ENCODE data around the gene GNAL.
A peak's percentile ranks its signal among the peaks of the same experiment; 100 is the strongest.

The GNAL gene

GRCh38 chr18:11817229-11817628 lies 128.2 kb downstream of the GNAL start:
- DNase-seq, result no peak

DNA sequence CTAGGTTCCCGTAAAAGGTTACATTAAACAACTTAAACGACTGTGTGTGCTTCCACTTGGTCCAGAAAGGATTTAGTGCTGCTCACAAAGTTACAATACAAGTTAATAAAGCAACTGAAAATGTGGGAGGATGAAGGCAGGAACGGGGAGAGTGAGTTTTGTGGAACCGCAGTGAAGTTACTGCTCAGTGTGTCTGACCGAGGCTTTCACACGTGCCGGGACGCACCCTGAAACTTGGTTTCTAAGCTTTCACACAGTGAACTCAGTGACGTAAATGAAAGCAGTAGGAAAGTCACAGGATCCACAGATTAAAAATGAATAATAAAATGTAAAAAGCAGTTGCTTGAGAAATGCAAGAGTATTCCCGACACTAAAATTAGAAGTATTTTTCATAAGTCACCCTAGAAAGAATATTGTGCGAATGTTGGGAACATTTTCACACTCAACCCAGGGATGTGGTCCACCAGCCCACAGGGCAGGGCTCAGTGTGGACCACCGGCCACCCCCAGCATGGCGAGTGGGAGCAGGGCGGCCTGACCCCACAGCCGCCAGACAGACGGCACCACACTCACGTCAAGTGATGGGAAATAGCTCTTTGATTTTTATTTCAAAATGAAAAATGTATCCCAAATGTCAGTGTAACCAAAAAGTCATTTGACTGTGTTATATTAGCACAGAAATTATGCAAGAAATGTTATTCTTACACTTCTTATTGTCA lies 129.6 kb downstream of the GNAL start:
- DNase-seq, result no peak

DNA sequence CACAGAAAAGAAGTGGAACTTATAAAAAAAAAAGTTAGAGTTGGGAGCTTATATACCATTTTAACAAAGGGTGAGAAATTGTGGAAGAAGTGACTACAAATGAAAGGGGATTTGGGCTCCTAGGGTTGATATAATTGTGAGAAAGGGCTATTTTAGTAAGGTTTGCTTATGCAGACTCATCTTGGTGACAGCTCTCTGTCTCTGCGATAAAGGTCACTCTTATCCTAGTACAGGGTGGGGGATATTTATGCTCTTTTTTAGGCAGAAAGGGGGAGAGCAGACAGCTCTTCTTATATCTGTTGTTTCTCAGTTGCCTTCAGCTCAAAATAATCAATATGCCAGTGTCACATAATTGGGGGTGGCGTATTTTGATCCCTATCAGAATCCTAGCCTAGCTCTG lies 130.9 kb downstream of the GNAL start:
- DNase-seq, result no peak

- no peak for DNase-seq
Measured at GRCh38 chr18:11820697-11821096, 131.6 kb downstream of the GNAL start.

DNA sequence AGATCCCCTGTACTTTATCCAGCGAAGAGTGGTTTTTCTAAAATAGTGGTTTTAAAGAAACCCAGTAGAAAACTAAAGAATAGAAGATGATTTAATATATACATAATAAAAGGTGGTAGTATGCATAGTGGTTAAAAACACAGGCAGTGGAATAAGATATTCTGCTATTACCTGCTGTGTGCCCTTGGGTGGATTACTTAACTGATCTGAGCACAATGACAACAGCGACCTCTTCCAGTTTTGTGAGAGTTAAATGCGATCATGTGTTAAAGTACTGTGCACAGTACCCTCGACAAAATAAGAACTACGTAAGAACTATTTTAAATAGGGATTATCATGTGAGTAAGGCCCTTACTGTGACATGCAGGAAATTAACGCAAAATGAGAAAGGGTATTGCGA lies 132.1 kb downstream of the GNAL start:
- no peak for DNase-seq

- DNase-seq, result no peak
Measured at GRCh38 chr18:11821643-11822237, 132.7 kb downstream of the GNAL start.

- DNase-seq, result no peak
Measured at GRCh38 chr18:11823545-11823944, 134.5 kb downstream of the GNAL start.

DNA sequence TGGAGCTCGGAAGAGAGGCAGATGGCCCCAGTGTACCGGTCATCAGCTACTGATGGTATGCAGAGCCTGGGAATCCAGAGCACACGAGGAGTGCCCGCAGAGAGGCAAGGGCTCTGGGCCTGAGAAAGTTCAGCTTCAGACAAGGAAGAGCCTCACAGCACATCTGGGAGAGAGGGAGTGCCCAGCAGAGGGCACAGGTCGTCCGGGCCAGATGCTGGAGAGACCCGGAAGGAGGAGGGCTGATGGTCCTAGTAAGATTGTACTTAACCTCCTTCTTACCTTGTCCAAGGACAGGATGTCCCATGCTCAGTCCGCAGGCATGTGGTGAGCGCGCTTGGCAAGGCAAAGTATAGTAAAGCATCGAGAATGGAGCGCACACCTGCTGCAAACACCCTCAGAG lies 137.8 kb downstream of the GNAL start:
- DNase-seq, result no peak

DNA sequence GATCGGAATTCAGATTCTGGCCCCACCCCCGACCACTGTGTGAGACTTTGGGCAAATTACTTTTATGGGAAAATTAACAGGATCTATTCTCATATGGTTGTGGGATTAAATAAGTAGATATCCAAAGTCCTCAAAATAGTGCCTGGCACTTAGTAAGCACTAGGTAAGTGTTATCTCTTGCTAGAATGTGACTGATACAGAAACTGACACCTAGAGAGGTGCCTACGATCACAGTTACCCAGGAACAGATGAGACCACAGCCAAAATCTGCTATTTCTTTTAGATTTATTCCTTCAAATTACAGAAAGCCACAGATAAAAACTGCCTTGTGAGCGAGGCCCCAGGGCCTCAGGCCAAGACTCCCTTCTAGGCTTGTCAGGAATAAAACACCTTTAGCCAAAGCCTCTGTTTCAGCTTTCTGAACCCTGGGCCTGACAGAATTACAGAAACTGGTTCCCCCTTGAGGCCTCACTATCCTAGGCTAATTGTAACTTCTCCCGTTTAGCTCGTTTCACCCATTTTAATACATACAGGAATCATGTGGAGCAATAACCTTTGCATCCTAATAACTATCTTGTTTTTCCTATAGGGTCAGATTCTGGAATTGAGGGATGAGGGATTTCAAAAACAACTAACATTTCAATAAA lies 139.8 kb downstream of the GNAL start:
- no peak for DNase-seq

DNA sequence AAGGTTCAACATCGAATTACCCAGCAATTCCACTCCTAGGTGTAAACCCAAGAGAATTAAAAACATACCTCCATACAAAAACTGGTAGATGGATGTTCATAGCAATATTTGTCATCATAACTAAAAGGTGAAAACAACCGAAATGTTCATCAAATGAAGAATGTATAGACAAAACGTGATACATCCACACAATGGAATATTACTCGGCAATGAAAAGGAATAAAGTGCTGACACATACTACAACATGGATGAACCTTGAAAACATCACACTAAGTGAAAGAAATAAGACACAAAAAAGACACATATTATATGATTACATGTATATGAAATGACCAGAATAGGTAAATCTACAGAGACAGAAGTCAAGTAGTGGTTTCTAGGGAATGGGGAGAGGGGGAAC lies 141.5 kb downstream of the GNAL start:
- no peak for DNase-seq

GRCh38 chr18:11831921-11832320 lies 142.9 kb downstream of the GNAL start:
- DNase-seq, result no peak

- no peak for DNase-seq
Measured at GRCh38 chr18:11834772-11835171, 145.7 kb downstream of the GNAL start.

GRCh38 chr18:11839556-11839955 lies 150.5 kb downstream of the GNAL start:
- no peak for DNase-seq

DNA sequence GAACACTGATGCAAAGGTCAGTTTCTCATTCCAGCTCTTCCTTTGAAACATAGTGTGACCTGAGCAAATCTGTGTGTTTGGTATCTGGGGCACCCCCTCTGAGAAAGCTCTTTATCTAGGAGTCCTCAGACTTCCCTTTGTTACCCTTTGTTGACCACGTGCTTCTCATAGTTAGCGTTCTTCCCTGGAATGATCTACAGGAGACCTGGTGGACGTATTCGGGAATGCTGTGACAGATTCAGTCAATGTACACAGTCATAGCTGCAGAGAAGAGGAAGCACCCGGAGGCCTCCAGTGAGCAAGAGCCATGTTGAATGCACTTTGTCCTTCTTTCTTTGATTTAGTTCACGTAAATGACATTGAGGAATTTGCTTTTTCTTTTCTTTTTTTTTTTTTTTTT lies 151.4 kb downstream of the GNAL start:
- no peak for DNase-seq

DNA sequence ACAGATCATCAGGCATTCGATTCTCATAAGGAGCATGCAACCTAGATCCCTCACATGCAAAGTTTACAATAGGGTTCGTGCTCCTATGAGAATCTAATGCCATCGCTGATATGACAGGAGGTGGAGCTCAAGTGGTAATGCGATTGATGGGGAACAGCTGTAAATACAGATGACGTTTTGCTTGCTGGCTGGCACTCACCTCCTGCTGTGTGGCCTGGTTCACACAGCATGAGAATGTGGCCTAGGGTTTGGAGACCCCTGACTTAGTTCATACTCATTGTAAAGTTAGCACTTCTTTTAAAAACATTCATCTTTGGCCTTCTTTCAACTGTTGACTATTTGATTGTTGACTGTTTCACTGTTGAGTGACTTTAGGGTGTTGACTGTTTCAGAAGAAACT lies 153.5 kb downstream of the GNAL start:
- DNase-seq, result no peak

DNA sequence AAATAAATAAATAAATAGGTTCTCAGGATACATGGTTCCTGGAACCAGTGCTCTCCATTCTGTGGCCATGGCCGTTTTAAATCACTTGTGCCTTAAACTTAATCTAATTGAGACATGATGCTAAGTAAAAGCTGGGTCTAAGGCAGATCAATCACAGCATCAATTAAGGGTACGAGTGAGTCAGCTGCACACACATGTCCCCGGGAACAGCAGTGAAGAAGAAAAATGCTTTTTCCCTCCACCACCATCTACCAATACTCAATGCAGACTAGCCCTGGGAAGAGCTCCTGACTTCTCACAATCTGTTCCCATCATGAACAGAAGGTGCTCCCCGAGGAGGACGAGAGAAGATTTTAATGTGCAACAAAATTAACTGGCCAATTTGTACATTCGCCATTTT lies 155.4 kb downstream of the GNAL start:
- no peak for DNase-seq

GRCh38 chr18:11845654-11846053 lies 156.6 kb downstream of the GNAL start:
- DNase-seq, result no peak

DNA sequence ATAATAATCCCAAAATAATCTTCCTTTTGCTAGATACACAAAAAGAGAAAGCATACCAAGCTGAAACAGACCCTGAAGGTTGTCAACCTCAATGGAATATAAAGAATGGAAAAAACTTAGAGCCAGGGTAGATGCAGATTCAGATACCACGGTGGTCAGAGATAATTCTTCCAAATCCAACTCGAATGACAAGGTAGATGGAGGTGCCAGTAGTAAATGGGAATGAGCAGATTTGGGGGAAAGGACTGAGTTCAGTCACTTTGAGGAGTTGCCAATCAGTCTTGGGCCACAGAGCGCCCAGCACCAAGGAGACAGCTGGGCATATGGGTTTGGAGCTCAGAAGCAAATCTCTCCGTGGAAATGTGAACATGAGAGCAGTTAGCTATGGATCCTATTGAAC lies 158.7 kb downstream of the GNAL start:
- no peak for DNase-seq

- no peak for DNase-seq
Measured at GRCh38 chr18:11849279-11849678, 160.2 kb downstream of the GNAL start.

DNA sequence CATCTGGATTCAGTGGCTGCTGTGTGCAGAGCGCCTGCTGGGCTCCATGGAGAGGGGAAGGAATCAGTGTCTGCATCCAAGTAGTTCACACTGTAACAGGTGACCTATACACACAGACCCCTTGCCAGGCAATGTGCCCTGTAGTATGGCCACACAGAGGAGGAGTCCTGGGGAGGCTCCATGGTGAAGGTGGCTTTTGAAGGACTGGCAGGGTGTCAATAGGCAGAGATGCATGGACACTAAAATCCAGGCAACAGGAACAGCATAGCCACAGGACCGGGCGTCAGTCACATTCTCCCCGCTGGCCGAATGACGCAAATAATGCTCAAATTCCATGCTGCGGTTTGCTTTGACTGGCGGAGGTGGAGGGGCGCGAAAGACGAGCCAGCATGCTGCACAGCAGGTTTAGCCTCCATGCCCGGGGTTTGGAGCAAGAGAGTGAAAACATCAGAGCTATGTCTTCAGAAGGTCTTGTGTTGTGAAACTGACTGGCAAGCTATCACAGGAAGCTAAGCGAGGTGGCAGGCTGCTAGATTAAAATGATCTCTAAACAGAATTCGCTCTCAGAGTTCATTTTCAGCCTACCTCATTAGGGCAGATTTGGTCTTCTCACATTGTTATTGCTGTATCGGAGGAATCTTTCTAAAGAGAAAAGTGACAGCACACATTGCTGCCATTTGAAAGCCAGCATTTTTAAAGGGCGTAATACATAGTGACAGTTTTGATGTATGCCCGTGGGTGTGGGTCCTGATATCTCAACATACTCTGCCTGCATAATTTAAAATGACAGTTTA lies 161.0 kb downstream of the GNAL start:
- DNase-seq, result peak; percentile 91

DNA sequence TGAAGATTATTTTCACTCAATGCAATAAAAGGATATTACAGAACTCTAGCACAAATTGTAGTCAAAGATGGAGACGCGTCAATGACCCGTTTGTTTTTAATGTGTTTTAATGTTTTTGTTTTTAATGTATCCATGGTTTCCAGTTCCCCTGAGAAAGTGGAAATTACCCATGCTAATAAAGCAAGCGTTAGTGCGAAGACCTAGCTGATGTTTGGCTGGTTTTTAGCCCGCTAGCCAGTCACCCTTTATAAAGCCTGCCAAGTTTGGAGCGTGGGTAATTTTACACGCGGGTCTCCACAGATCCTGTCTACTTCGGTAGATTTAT lies 161.7 kb downstream of the GNAL start:
- DNase-seq, result no peak

DNA sequence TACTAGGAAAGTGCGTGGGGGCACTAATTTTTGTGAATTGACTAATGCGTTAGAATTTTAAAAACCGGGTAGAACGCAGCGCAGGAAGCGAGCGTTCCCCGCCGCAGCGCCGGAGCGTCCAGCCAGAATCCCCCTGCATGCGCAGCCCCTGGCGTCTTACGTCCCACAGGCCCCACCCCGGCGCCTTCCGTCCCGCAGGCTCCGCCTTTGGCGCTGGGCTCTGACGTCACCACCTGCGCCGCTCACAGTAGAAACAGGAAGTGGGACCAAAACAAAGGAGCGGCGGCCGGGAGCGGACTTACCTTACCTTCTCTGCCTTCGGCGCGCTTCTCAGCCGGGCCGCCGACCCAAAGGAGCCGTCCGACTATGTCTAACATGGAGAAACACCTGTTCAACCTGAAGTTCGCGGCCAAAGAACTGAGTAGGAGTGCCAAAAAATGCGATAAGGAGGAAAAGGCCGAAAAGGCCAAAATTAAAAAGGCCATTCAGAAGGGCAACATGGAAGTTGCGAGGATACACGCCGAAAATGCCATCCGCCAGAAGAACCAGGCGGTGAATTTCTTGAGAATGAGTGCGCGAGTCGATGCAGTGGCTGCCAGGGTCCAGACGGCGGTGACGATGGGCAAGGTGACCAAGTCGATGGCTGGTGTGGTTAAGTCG lies 162.2 kb downstream of the GNAL start, which contains the start of gene CHMP1B:
Gene CHMP1B (plus strand): TSS at position 268 of the 660 bp plus-strand sequence. CDS start 99 bp downstream, at position 367.
- DNase-seq, result peak; percentile 97

GRCh38 chr18:11851806-11852337 lies 162.8 kb downstream of the GNAL start:
- DNase-seq, result no peak

Data from fibroblast of skin of abdomen (primary cell).